GM12874 (cell line): ENCODE results near the gene SLC35E4.

Source experiments
- CTCF ChIP-seq: IDR thresholded peaks from 2 replicates; pipeline ENCODE4 v1.5.1; 2011; ENCODE audit warnings: low read depth, mild to moderate bottlenecking, control low read depth, low read length, moderate library complexity; ENCODE audit not compliant: insufficient read depth

The SLC35E4 gene

GRCh38 chr22:30607300-30607930, 28.2 kb upstream of the SLC35E4 start:
- TF ChIP-seq CTCF, result no peak

DNA sequence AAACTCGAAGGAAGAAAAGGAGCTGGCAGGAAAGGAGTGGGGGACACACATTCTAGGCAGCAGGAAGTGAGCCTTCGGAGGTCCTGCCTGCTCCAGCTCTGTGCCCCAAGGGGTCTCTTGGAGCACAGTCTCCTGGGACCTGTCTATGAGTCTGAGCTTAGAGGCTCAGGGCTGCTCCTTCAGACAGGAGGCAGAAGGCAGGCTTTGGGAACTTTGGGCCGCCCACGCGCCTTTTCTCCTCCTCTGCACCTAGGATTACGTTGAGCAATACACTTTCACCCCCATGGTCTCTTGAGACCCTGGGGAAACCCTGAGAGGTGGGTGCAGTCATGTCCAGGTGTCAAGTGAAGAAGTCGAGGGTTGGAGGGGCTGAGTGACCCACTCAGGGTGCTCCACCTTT, 27.6 kb upstream of the SLC35E4 start:
- TF ChIP-seq CTCF, result no peak

- TF ChIP-seq CTCF, result no peak
These were observed 26.1 kb upstream of the SLC35E4 start for GRCh38 chr22:30609260-30610185.

GRCh38 chr22:30610299-30610698, 25.3 kb upstream of the SLC35E4 start:
- no peak for TF ChIP-seq CTCF

DNA sequence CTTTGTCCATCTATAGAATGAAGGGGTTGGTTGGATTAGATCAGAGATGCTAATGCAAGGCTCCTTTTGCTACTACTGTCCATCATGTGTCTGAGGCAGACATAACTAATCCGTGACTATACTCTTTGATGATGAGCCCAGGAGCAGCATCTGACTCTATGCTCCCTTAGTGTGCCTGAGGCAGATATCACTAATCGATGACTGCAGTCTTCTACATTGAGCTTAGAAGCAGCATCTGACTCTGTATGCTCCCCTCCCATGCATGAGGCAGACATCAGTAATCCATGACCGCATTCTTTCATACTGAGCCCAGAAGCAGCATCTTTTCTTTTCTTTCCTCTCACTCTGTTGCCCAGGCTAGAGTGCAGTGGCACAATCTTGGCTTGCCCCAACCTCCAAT, 24.4 kb upstream of the SLC35E4 start:
- TF ChIP-seq CTCF, result no peak

- no peak for TF ChIP-seq CTCF
These were observed 22.8 kb upstream of the SLC35E4 start for GRCh38 chr22:30612789-30613188.

- no peak for TF ChIP-seq CTCF
These were observed 21.3 kb upstream of the SLC35E4 start for GRCh38 chr22:30614268-30614667.
